Measurements from ENCODE around the gene EIF4E3.

DNA sequence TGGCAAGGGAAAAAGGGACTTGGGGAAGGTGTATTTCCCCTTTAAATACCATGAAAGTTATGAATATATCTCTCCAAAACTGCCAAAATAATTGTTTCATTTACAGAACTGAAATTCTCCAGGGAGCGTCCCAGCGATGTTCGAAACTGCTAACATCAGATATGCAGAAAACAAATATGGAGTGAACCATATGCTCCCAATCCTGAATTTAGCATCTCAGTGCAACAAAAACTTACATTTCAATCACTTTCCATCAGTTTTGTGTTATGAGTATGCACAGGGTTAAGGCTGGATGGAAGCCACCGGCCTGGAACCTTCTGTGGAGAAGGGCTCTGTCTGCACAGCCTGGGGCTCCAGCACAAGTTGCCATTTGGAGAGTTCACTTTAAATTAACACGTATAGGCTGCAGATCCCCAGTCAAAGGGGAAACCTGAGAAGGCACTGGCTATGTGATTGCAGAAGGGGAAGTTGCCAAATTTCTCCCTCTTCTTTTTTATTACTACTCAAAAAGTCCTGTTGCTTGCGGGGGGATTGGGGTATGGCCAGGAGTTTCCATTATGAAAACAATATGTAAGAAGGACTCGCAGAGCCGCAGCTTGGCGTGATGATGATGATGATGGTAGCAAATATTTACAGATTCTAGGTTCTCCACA is 84.7 kb downstream of the EIF4E3 start:
- TF ChIP-seq POLR2A (IDR thresholded peaks at IDR 0.05) (no peak), CTCF (IDR thresholded peaks at IDR 0.05) (no peak), POLR2AphosphoS5 (IDR thresholded peaks at IDR 0.05) (no peak)
